ENCODE results near the gene RIT1.

RIT1 gene

GRCh38 chr1:155893389-155894142, 17.6 kb downstream of the RIT1 start:
- Histone ChIP-seq H3K36me3 (ENCODE audit: control insufficient read depth, low read length) (peaks cover 11% of the 10 kb centered on the region), H3K4me2 (ENCODE audit: low read length) (no peak overlapping the region), H3K79me2 (ENCODE audit: control insufficient read depth, low read length) (no peaks in the 10 kb centered on the region), H3K4me1 (ENCODE audit: control insufficient read depth, low read length) (peaks cover 11% of the 10 kb centered on the region), H4K20me1 (ENCODE audit: control insufficient read depth, insufficient read depth, low read depth, low read length) (0 out of 2 replicates have a peak, but pooled peaks cover 2% of the 10 kb centered on the region), H3K9me2 (replicated peaks; ENCODE audit: control insufficient read depth, low read length) (no peaks in the 10 kb centered on the region), H3K4me3 (ENCODE audit: low read length) (no peak overlapping the region), H3K9me3 (ENCODE audit: control insufficient read depth, insufficient read depth, low read length) (no peaks in the 10 kb centered on the region), H3K27ac (ENCODE audit: low read depth, low read length) (no peak overlapping the region), H3F3A (ENCODE audit: control insufficient read depth, insufficient read depth) (peaks cover 12% of the 10 kb centered on the region; the same call in 1 of the 2 replicates), H3K27me3 (ENCODE audit: control insufficient read depth, low read length) (no peaks in the 10 kb centered on the region)
- no peak for TF ChIP-seq EZH2phosphoT487 (IDR thresholded peaks at IDR 0.05; ENCODE audit: borderline replicate concordance, low read length)
- TF ChIP-seq CTCF (IDR thresholded peaks at IDR 0.05; ENCODE audit: low read depth, low read length, poor library complexity, severe bottlenecking), result no peak

GRCh38 chr1:155892796-155893195, 18.4 kb downstream of the RIT1 start:
- Histone ChIP-seq H3K4me3 (ENCODE audit: low read length) (no peak overlapping the region), H3K27me3 (ENCODE audit: control insufficient read depth, low read length) (no peaks in the 10 kb centered on the region), H3K27ac (ENCODE audit: low read depth, low read length) (no peak overlapping the region), H4K20me1 (ENCODE audit: control insufficient read depth, insufficient read depth, low read depth, low read length) (0 out of 2 replicates have a peak, but pooled peaks cover 2% of the 10 kb centered on the region), H3K4me1 (ENCODE audit: control insufficient read depth, low read length) (peaks cover 11% of the 10 kb centered on the region), H3K36me3 (ENCODE audit: control insufficient read depth, low read length) (peaks cover 5% of the 10 kb centered on the region), H3K79me2 (ENCODE audit: control insufficient read depth, low read length) (no peaks in the 10 kb centered on the region), H3K9me3 (ENCODE audit: control insufficient read depth, insufficient read depth, low read length) (no peaks in the 10 kb centered on the region), H3K4me2 (ENCODE audit: low read length) (no peak overlapping the region), H3K9me2 (replicated peaks; ENCODE audit: control insufficient read depth, low read length) (no peaks in the 10 kb centered on the region), H3F3A (ENCODE audit: control insufficient read depth, insufficient read depth) (peaks cover 12% of the 10 kb centered on the region; the same call in 1 of the 2 replicates)
- TF ChIP-seq CTCF (IDR thresholded peaks at IDR 0.05; ENCODE audit: low read depth, low read length, poor library complexity, severe bottlenecking), result no peak
- no peak for TF ChIP-seq EZH2phosphoT487 (IDR thresholded peaks at IDR 0.05; ENCODE audit: borderline replicate concordance, low read length)

- no peaks in the 10 kb centered on the region for H3K79me2 ChIP-seq (ENCODE audit: control insufficient read depth, low read length)
- H3F3A ChIP-seq (ENCODE audit: control insufficient read depth, insufficient read depth), result peaks cover 15% of the 10 kb centered on the region
- no peaks in the 10 kb centered on the region for H4K20me1 ChIP-seq (ENCODE audit: control insufficient read depth, insufficient read depth, low read depth, low read length)
- TF ChIP-seq CTCF (IDR thresholded peaks at IDR 0.05; ENCODE audit: low read depth, low read length, poor library complexity, severe bottlenecking) (no peak), EZH2phosphoT487 (IDR thresholded peaks at IDR 0.05; ENCODE audit: borderline replicate concordance, low read length) (no peak)
- no peaks in the 10 kb centered on the region for H3K36me3 ChIP-seq (ENCODE audit: control insufficient read depth, low read length)
- no peaks in the 10 kb centered on the region for H3K9me3 ChIP-seq (ENCODE audit: control insufficient read depth, insufficient read depth, low read length)
- H3K4me1 ChIP-seq (ENCODE audit: control insufficient read depth, low read length), result peaks cover 27% of the 10 kb centered on the region
- no peaks in the 10 kb centered on the region for H3K27me3 ChIP-seq (ENCODE audit: control insufficient read depth, low read length)
- no peaks in the 10 kb centered on the region for H3K9me2 ChIP-seq (replicated peaks; ENCODE audit: control insufficient read depth, low read length)
- H3K4me2 ChIP-seq (ENCODE audit: low read length), result no peak overlapping the region
- H3K4me3 ChIP-seq (ENCODE audit: low read length), result no peak overlapping the region
- H3K27ac ChIP-seq (ENCODE audit: low read depth, low read length), result no peak overlapping the region
Observed at GRCh38 chr1:155890251-155890650, 20.9 kb downstream of the RIT1 start.

Measured in DOHH2 (cell line).